OCI-LY1 (cell line): Measurements from ENCODE around the gene AIFM3.

ENCODE experiments used
- H2AFZ ChIP-seq: fragments of 200-600 bp; sonication (generic), shearing (Covaris generic); 2 replicates; pipeline ENCODE4 v1.6.0; 2014; ENCODE audit warnings: antibody characterized with exemption, mild to moderate bottlenecking, low read length
- H3F3A ChIP-seq: fragments of 200-600 bp; sonication (generic), shearing (Covaris generic); 2 replicates; pipeline ENCODE4 v1.6.0; 2014; ENCODE audit warnings: mild to moderate bottlenecking, antibody characterized with exemption, low read length, moderate library complexity; ENCODE audit not compliant: insufficient read depth
- H3K27ac ChIP-seq: fragments of 200-600 bp; sonication (generic); 2 replicates; pipeline ENCODE4 v1.5.1; 2014; ENCODE audit warnings: low read length, mixed run types, mild to moderate bottlenecking, low read depth; ENCODE audit not compliant: poor library complexity, severe bottlenecking
- H3K27me3 ChIP-seq: fragments of 200-600 bp; sonication (generic); 2 replicates; pipeline ENCODE4 v1.6.0; 2014; ENCODE audit warnings: antibody characterized with exemption, mild to moderate bottlenecking, low read length, moderate library complexity; ENCODE audit not compliant: insufficient read depth
- H3K36me3 ChIP-seq: fragments of 200-600 bp; sonication (generic); 2 replicates; pipeline ENCODE4 v1.6.1; 2014; ENCODE audit warnings: mild to moderate bottlenecking, antibody characterized with exemption, low read length, moderate library complexity, mixed read lengths; ENCODE audit not compliant: insufficient read depth
- H3K4me1 ChIP-seq: fragments of 200-600 bp; sonication (generic); 2 replicates; pipeline ENCODE4 v1.5.1; 2014; ENCODE audit warnings: mild to moderate bottlenecking, low read length, moderate library complexity; ENCODE audit not compliant: insufficient read depth, severe bottlenecking
- H3K4me2 ChIP-seq: fragments of 200-600 bp; sonication (generic), shearing (Covaris generic); 2 replicates; pipeline ENCODE4 v1.6.1; 2014; ENCODE audit warnings: low read length
- H3K4me3 ChIP-seq: fragments of 200-600 bp; sonication (generic); 2 replicates; pipeline ENCODE4 v1.5.1; 2014; ENCODE audit warnings: low read length, low read depth, mild to moderate bottlenecking, mixed read lengths; ENCODE audit not compliant: poor library complexity, severe bottlenecking
- H3K79me2 ChIP-seq: fragments of 200-600 bp; shearing (Covaris generic); 2 replicates; pipeline ENCODE4 v1.6.1; 2016; ENCODE audit warnings: mixed run types, low read length, mixed read lengths; ENCODE audit not compliant: insufficient read depth
- H3K9ac ChIP-seq: fragments of 200-600 bp; sonication (generic), shearing (Covaris generic); 2 replicates; pipeline ENCODE4 v1.6.1; 2014; ENCODE audit warnings: mild to moderate bottlenecking, low read length, mixed read lengths
- H3K9me2 ChIP-seq: fragments of 200-600 bp; sonication (generic), shearing (Covaris generic); 2 replicates; pipeline ENCODE4 v1.6.1; 2014; ENCODE audit warnings: low read depth, mild to moderate bottlenecking, low read length, mixed read lengths
- H3K9me3 ChIP-seq: fragments of 200-600 bp; shearing (Covaris generic); 2 replicates; pipeline ENCODE4 v1.6.1; 2014; ENCODE audit warnings: low read length, mixed read lengths
- H4K20me1 ChIP-seq: fragments of 200-600 bp; sonication (generic), shearing (Covaris generic); 2 replicates; pipeline ENCODE4 v1.6.0; 2016; ENCODE audit warnings: mild to moderate bottlenecking, low read length; ENCODE audit not compliant: insufficient read depth
- CTCF ChIP-seq: fragments of 200-600 bp; sonication (generic), shearing (Covaris generic); IDR thresholded peaks from 2 replicates; pipeline ENCODE4 v1.5.1; 2017; ENCODE audit warnings: mild to moderate bottlenecking, antibody characterized with exemption, low read length, moderate library complexity, mixed read lengths
- EZH2 ChIP-seq: fragments of 200-600 bp; sonication (generic), shearing (Covaris generic); IDR thresholded peaks from 2 replicates; pipeline ENCODE4 v1.8.0; 2017; ENCODE audit warnings: borderline replicate concordance, mixed run types, mild to moderate bottlenecking, antibody characterized with exemption, low read length, moderate library complexity, mixed read lengths

Gene AIFM3

GRCh38 chr22:20966883-20967696, at the start of gene AIFM3:
TSS of gene AIFM3 (plus strand) at chr22:20967255. CDS start at chr22:20967945, 690 bp downstream.
- H3K36me3 ChIP-seq, result no peaks in the 10 kb centered on the region
- H3K79me2 ChIP-seq, result no peaks in the 10 kb centered on the region
- no peak within 1 kb of the TSS for H3K9ac ChIP-seq
- TF ChIP-seq EZH2, result no peak
- TF ChIP-seq CTCF, result no peak
- H3K4me1 ChIP-seq, result no peaks in the 10 kb centered on the region
- H3K9me3 ChIP-seq, result no peaks in the 10 kb centered on the region
- H3K4me2 ChIP-seq, result no peak within 1 kb of the TSS
- H3K9me2 ChIP-seq, result no peaks in the 10 kb centered on the region
- no peaks in the 10 kb centered on the region for H3F3A ChIP-seq
- H4K20me1 ChIP-seq, result no peaks in the 10 kb centered on the region
- peaks cover 31% of the 10 kb centered on the region for H3K27me3 ChIP-seq
- H3K27ac ChIP-seq, result no peak within 1 kb of the TSS
- no peak within 1 kb of the TSS for H3K4me3 ChIP-seq
- H2AFZ ChIP-seq, result no peak within 1 kb of the TSS

- Histone ChIP-seq H2AFZ (no peak overlapping the region), H3K9me2 (no peaks in the 10 kb centered on the region), H3K9ac (peak overlapping the region; percentile 93), H3F3A (no peaks in the 10 kb centered on the region), H3K36me3 (peaks cover 12% of the 10 kb centered on the region; the same call in 1 of the 2 replicates), H3K4me2 (peak overlapping the region; percentile 87), H3K79me2 (peaks cover 61% of the 10 kb centered on the region), H3K27ac (peak overlapping the region; percentile 60), H4K20me1 (peaks cover 6% of the 10 kb centered on the region; the same call in 1 of the 2 replicates), H3K4me3 (peak overlapping the region; percentile 93), H3K9me3 (no peaks in the 10 kb centered on the region), H3K27me3 (no peaks in the 10 kb centered on the region), H3K4me1 (peaks cover 45% of the 10 kb centered on the region)
- TF ChIP-seq EZH2 (no peak), CTCF (no peak)
Measured at GRCh38 chr22:20918663-20919218, 48.3 kb upstream of the AIFM3 start.

- peak overlapping the region; percentile 93 for H3K4me3 ChIP-seq
- peaks cover 6% of the 10 kb centered on the region; the same call in 1 of the 2 replicates for H4K20me1 ChIP-seq
- peaks cover 54% of the 10 kb centered on the region for H3K4me1 ChIP-seq
- peak overlapping the region; percentile 93 for H3K9ac ChIP-seq
- peaks cover 71% of the 10 kb centered on the region for H3K79me2 ChIP-seq
- H2AFZ ChIP-seq, result no peak overlapping the region
- H3K4me2 ChIP-seq, result peak overlapping the region; percentile 87
- no peaks in the 10 kb centered on the region for H3K9me3 ChIP-seq
- TF ChIP-seq CTCF (no peak), EZH2 (no peak)
- H3K27me3 ChIP-seq, result no peaks in the 10 kb centered on the region
- H3K9me2 ChIP-seq, result no peaks in the 10 kb centered on the region
- H3K27ac ChIP-seq, result peak overlapping the region; percentile 14
- H3K36me3 ChIP-seq, result peaks cover 12% of the 10 kb centered on the region; the same call in 1 of the 2 replicates
- no peaks in the 10 kb centered on the region for H3F3A ChIP-seq
Measured at GRCh38 chr22:20919718-20920117, 47.3 kb upstream of the AIFM3 start.
